ENCODE results near the gene FDPS. TPM values are rescaled to one million over a fixed set of nuclear protein-coding genes. Genes with fewer than 3 reads are reported as not detected.

Gene FDPS
- total RNA-seq, 1 donor: 21.5 TPM

DNA sequence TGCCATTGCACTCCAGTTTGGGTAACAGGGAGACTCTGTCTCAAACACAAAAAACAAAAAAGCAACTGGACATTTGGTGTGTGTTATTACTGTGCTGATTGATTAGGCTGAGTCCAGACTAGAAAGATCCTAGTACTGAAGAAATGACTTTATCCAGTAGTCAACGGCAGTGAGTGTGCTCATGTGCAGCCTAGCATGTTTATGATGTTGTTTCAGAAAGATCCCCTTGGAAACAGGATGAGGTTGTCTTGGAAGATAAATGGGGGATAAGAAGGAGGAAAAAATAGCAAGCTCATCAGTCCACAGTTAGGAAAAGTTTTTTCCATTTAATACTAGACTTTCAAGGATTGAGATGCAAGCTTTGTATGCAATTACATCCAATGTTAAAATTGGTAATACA is 26.3 kb downstream of the FDPS start:
- Histone ChIP-seq H3K9me3 (ENCODE audit: low read depth, low read length) (no peaks in the 10 kb centered on the region), H3K4me3 (ENCODE audit: low read length) (no peak overlapping the region), H3K27me3 (ENCODE audit: insufficient read depth, low read length) (no peaks in the 10 kb centered on the region), H3K4me1 (ENCODE audit: insufficient read depth, low read length) (no peaks in the 10 kb centered on the region)

- Histone ChIP-seq H3K4me3 (ENCODE audit: low read length) (no peak overlapping the region), H3K9me3 (ENCODE audit: low read depth, low read length) (no peaks in the 10 kb centered on the region), H3K4me1 (ENCODE audit: insufficient read depth, low read length) (no peaks in the 10 kb centered on the region), H3K27me3 (ENCODE audit: insufficient read depth, low read length) (no peaks in the 10 kb centered on the region)
Observed at GRCh38 chr1:155339515-155340097, 30.9 kb downstream of the FDPS start.

DNA sequence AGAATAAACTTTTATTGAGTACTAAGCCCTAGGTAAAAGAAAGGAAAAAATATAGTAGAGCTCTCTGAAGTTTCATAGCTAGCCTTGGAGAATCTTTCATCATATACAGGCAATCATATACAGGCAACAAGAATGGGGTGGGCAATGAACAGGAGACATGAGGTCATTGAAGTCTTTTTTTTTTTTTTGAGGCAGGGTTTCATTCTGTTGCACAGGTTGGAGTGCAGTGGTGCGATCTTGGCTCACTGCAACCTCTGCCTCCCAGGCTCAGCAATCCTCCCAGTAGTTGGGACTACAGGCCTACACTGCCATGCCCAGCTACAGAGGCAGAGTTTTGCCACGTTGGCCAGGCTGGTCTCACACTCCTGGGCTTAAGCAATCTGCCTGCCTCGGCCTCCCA is 34.2 kb downstream of the FDPS start:
- Histone ChIP-seq H3K9me3 (ENCODE audit: low read depth, low read length) (no peaks in the 10 kb centered on the region), H3K27me3 (ENCODE audit: insufficient read depth, low read length) (no peaks in the 10 kb centered on the region), H3K4me3 (ENCODE audit: low read length) (no peak overlapping the region), H3K4me1 (ENCODE audit: insufficient read depth, low read length) (no peaks in the 10 kb centered on the region)

DNA sequence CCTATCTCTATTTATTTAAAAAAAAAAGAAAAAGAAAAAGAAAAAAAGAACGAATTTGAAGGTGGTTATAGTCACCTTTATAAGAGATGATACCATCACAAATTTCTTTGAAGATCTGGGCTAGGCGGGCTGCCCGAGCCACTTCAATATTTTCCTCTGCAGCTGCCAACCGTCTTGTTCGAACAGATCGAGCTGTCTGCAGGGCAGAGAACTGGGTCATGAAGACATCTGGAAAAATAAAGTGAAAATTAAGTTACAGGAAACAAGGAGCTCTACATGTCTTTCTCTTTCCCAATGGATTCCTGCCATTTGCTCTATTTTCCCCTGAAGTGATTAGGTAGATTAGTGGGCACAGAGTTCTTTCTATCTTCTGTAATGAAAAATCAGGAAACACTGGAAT is 44.0 kb downstream of the FDPS start:
- H3K9me3 ChIP-seq (ENCODE audit: low read depth, low read length): no peaks in the 10 kb centered on the region
- no peaks in the 10 kb centered on the region for H3K4me1 ChIP-seq (ENCODE audit: insufficient read depth, low read length)
- H3K4me3 ChIP-seq (ENCODE audit: low read length): no peak overlapping the region
- H3K27me3 ChIP-seq (ENCODE audit: insufficient read depth, low read length): no peaks in the 10 kb centered on the region

DNA sequence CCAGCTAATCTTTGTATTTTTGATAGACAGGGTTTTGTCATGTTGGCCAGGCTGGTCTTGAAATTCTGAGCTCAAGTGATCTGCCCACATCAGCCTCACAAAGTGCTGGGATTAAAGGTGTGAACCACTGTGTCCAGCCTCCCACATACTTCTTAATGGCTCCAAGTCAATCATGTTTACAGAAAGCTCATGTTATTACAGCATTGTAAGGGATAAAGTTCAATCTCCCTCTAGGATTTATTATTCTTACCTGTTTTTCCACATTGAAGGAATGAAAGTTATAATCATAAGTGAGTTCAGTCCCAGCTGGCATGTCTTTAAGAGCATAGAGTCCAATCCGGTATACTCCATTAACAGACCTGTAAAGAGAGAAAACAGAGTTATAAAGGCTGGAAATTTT is 51.4 kb downstream of the FDPS start:
- Histone ChIP-seq H3K4me1 (ENCODE audit: insufficient read depth, low read length) (no peaks in the 10 kb centered on the region), H3K4me3 (ENCODE audit: low read length) (no peak overlapping the region), H3K9me3 (ENCODE audit: low read depth, low read length) (no peaks in the 10 kb centered on the region), H3K27me3 (ENCODE audit: insufficient read depth, low read length) (no peaks in the 10 kb centered on the region)

Other genes starting within 250 kb of the FDPS start
- gene EFNA4, start 245.1 kb upstream of the FDPS start, total RNA-seq: 2.4 TPM
- gene EFNA3, start 230.0 kb upstream of the FDPS start, total RNA-seq: 0.21 TPM
- gene EFNA1, start 181.0 kb upstream of the FDPS start, total RNA-seq: 0.84 TPM
- 22.4 TPM for gene SLC50A1, start 173.0 kb upstream of the FDPS start, total RNA-seq
- gene DPM3, start 168.3 kb upstream of the FDPS start, total RNA-seq: 14.0 TPM
- gene KRTCAP2, start 135.6 kb upstream of the FDPS start, total RNA-seq: 62.0 TPM
- gene TRIM46, start 135.0 kb upstream of the FDPS start, total RNA-seq: 0.52 TPM
- gene THBS3, start 101.0 kb upstream of the FDPS start, total RNA-seq: 8.0 TPM
- 16.1 TPM for gene MTX1, start 100.2 kb upstream of the FDPS start, total RNA-seq
- 2.1 TPM for gene ENTREP3, start 53.4 kb upstream of the FDPS start, total RNA-seq
- 17.9 TPM for gene SCAMP3, start 46.5 kb upstream of the FDPS start, total RNA-seq
- 18.2 TPM for gene CLK2, start 35.4 kb upstream of the FDPS start, total RNA-seq
- gene HCN3, start 31.4 kb upstream of the FDPS start, total RNA-seq: 0.21 TPM
- gene PKLR, start 7.4 kb upstream of the FDPS start, total RNA-seq: not detected
- gene RUSC1, start 12.0 kb downstream of the FDPS start, total RNA-seq: 6.6 TPM

All from mononuclear cell (primary cell).